Hepatocyte (in vitro differentiated cells): ENCODE measurements around the gene TRAPPC1.

Source experiments
- CTCF ChIP-seq: fragments of 200-600 bp; sonication (generic); IDR thresholded peaks from 2 replicates; pipeline ENCODE4 v1.5.1; 2016; ENCODE audit warnings: antibody characterized with exemption, mild to moderate bottlenecking; ENCODE audit not compliant: poor library complexity
- EZH2 ChIP-seq: fragments of 200-600 bp; sonication (generic); IDR thresholded peaks from 2 replicates; pipeline ENCODE4 v1.6.1; 2016; ENCODE audit warnings: antibody characterized with exemption, mild to moderate bottlenecking, borderline replicate concordance

GRCh38 chr17:7897773-7898172 is 34.0 kb downstream of the TRAPPC1 start:
- peak; percentile 41 for TF ChIP-seq CTCF
- no peak for TF ChIP-seq EZH2
